ENCODE results near the gene CNTN4. TPM values are rescaled to one million over a fixed set of nuclear protein-coding genes. Genes with fewer than 3 reads are reported as not detected.

CNTN4 gene
- total RNA-seq, 1 experiment from 2014 or later = 1.6 TPM

DNA sequence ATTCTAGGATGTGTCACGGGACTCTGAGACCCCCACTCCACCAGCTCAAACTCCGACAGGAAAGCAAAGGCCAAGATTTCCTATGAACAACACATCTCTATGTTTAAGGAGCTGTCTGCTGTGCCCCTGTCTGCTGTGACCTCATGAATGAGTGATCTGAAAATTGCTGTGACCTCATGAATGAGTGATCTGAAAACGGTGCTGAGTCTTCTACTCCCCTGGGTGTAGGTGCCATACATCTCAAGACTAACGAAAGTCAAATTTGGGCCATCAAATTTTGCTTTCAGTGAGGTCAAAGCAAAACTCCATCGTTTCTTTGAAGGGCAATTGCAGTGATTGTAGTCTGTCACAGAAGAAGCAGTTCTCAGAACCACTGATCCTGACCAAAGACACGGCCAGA lies 987.1 kb downstream of the CNTN4 start:
- TF ChIP-seq, protein P1, sequence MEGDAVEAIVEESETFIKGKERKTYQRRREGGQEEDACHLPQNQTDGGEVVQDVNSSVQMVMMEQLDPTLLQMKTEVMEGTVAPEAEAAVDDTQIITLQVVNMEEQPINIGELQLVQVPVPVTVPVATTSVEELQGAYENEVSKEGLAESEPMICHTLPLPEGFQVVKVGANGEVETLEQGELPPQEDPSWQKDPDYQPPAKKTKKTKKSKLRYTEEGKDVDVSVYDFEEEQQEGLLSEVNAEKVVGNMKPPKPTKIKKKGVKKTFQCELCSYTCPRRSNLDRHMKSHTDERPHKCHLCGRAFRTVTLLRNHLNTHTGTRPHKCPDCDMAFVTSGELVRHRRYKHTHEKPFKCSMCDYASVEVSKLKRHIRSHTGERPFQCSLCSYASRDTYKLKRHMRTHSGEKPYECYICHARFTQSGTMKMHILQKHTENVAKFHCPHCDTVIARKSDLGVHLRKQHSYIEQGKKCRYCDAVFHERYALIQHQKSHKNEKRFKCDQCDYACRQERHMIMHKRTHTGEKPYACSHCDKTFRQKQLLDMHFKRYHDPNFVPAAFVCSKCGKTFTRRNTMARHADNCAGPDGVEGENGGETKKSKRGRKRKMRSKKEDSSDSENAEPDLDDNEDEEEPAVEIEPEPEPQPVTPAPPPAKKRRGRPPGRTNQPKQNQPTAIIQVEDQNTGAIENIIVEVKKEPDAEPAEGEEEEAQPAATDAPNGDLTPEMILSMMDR (conservative IDR thresholded peaks at IDR 0.05) = no peak
- no peak overlapping the region for H4K91ac ChIP-seq (ENCODE audit: insufficient read length, low read depth, low read length)
- H4K5ac ChIP-seq (ENCODE audit: insufficient read length, low read depth, low read length) = no peak overlapping the region
- H4K20me1 ChIP-seq (ENCODE audit: control insufficient read depth, insufficient read depth, insufficient read length) = no peaks in the 10 kb centered on the region
- no peaks in the 10 kb centered on the region; a peak in 1 of 5 replicates for H3K9me3 Mint-ChIP-seq
- H3K18ac ChIP-seq (ENCODE audit: insufficient read length, low read depth, low read length) = no peak overlapping the region
- no peaks in the 10 kb centered on the region for H3K79me1 ChIP-seq (ENCODE audit: insufficient read depth, low read depth, low read length, poor library complexity, severe bottlenecking)
- H3K4me1 ChIP-seq (ENCODE audit: insufficient read depth, low read length) = peaks cover 5% of the 10 kb centered on the region; the same call in 1 of the 2 replicates
- H2BK12ac ChIP-seq (ENCODE audit: insufficient read length, low read depth, low read length) = no peak overlapping the region
- no CpG with 5 or more reads among the region's 6 CpGs for WGBS (ENCODE audit: extremely low coverage, insufficient read length, low lambda C conversion rate)
- H3K27ac Mint-ChIP-seq = no peak overlapping the region
- peaks cover 23% of the 10 kb centered on the region in 2 experiments for H3K4me1 Mint-ChIP-seq
- H3K27me3 Mint-ChIP-seq (ENCODE audit: low read depth) = no peaks in the 10 kb centered on the region; the same call in 1 of the 2 replicates
- no peak overlapping the region for H3K27ac ChIP-seq (ENCODE audit: insufficient read length, low read depth, low read length)
- no peaks in the 10 kb centered on the region for H3K27me3 ChIP-seq (ENCODE audit: insufficient read depth, low read length)
- H3K14ac ChIP-seq (ENCODE audit: insufficient read depth, low read length) = no peak overlapping the region
- no peak overlapping the region for H3K56ac ChIP-seq (ENCODE audit: insufficient read length, low read depth, low read length)
- H2AFZ ChIP-seq (ENCODE audit: low read length) = no peak overlapping the region
- H3K79me2 ChIP-seq (ENCODE audit: insufficient read depth, low read length) = no peaks in the 10 kb centered on the region
- no peak overlapping the region for H2BK120ac ChIP-seq (ENCODE audit: low read depth, low read length, poor library complexity, severe bottlenecking)
- H3K9me3 ChIP-seq (ENCODE audit: control insufficient read depth, low read depth, low read length) = no peaks in the 10 kb centered on the region
- H2BK5ac ChIP-seq (ENCODE audit: insufficient read length, low read length) = no peak overlapping the region
- no peaks in the 10 kb centered on the region for H3K36me3 Mint-ChIP-seq (ENCODE audit: insufficient read depth in 1 of 3, low read depth in 3 of 3)
- H4K8ac ChIP-seq (replicated peaks; ENCODE audit: insufficient read length, low read depth, low read length) = no peak overlapping the region
- no peak overlapping the region for H3K4ac ChIP-seq (ENCODE audit: low read depth, low read length)
- H3K9ac ChIP-seq (ENCODE audit: extremely low read depth, insufficient read length, low read length) = no peak overlapping the region
- H2AK5ac ChIP-seq (ENCODE audit: insufficient read length, low read length) = no peak overlapping the region
- H3K23ac ChIP-seq (ENCODE audit: insufficient read length, low read depth, low read length) = no peak overlapping the region
- no peak overlapping the region for H3K4me3 Mint-ChIP-seq
- no peak overlapping the region for H3K4me2 ChIP-seq (ENCODE audit: insufficient read depth, insufficient read length, low read length)
- H3T11ph ChIP-seq (ENCODE audit: low read length) = no peak overlapping the region
- no peak overlapping the region for H2BK15ac ChIP-seq (ENCODE audit: low read depth, low read length)
- H2BK20ac ChIP-seq (ENCODE audit: low read depth, low read length, poor library complexity, severe bottlenecking) = no peak overlapping the region
- no peak for DNase-seq
- no peaks in the 10 kb centered on the region for H3K23me2 ChIP-seq (ENCODE audit: insufficient read length, low read depth, low read length, poor library complexity, severe bottlenecking)

Measured in H9 (cell line).